Body of pancreas (tissue), 4 donors: Measurements from ENCODE around the gene SP9. TPM values are rescaled to one million over a fixed set of nuclear protein-coding genes. Genes with fewer than 3 reads are reported as not detected.

Experiments used
- ATAC-seq: fragments of 150-250 bp; one replicate; pipeline ENCODE4 v1.9.1; 2016
- DNase-seq, 4 donors: peaks; one replicate each; pipeline ENCODE4 v3.0.0-alpha.2; 2019
- H3K27ac ChIP-seq, 4 donors: fragments of 200-600 bp; sonication (generic); 1 replicate in 3 of 4; 2 replicates in 1 of 4; pipeline versions ENCODE4 v1.5.1 to v1.6.1; 2016 to 2019; ENCODE audit warnings: mild to moderate bottlenecking in 1 of 4, mixed read lengths in 1 of 4, moderate library complexity in 1 of 4
- H3K27me3 ChIP-seq, 2 donors: fragments of 200-600 bp; sonication (generic); one replicate each; pipeline ENCODE4 v1.6.0; 2016; ENCODE audit warnings: mild to moderate bottlenecking in 1 of 2
- H3K36me3 ChIP-seq, 2 donors: fragments of 200-600 bp; sonication (generic); replicated peaks in 1 of 2; 2 replicates each; pipeline ENCODE4 v1.5.1; 2016; ENCODE audit warnings: low read depth in 2 of 2; ENCODE audit not compliant: insufficient read depth in 1 of 2
- H3K4me1 ChIP-seq: fragments of 200-600 bp; sonication (generic); one replicate; pipeline ENCODE4 v1.6.0; 2016
- H3K4me3 ChIP-seq, 2 donors: fragments of 200-600 bp; sonication (generic); 1 replicate in 1 of 2; 2 replicates in 1 of 2; pipeline ENCODE4 v1.5.1; 2016 to 2019
- H3K9me3 ChIP-seq, 3 donors: fragments of 200-600 bp; sonication (generic); 1 replicate in 2 of 3; 2 replicates in 1 of 3; pipeline ENCODE4 v1.5.1; 2016
- CTCF ChIP-seq, 7 experiments: fragments of 450-650 bp in 4 of 7; fragments of 200-600 bp in 3 of 7; sonication (generic) in 3 of 7; IDR thresholded peaks; one replicate each; pipeline ENCODE4 v1.5.1; 2016 to 2019; ENCODE audit warnings: antibody characterized with exemption in 7 of 7
- POLR2A ChIP-seq, 3 donors: fragments of 450-650 bp; IDR thresholded peaks; one replicate each; pipeline ENCODE4 v1.6.1; 2016; ENCODE audit warnings: antibody characterized with exemption in 3 of 3, mild to moderate bottlenecking in 2 of 3
- WGBS, 2 donors: methylation state at CpG; one replicate each; pipeline ENCODE4 v1.1.5; 2017; 5-methylcytosine and 5-hydroxymethylcytosine counted together
- intact Hi-C: fragments of 100-400 bp; cut with DNase I; formaldehyde crosslinking; loops from one replicate; pipeline ENCODE4 v1.15.1; 2023
- total RNA-seq, 2 donors: library from RNA; depleted of rRNA; stranded (reverse); fragments of >200 nt; gene quantifications; one replicate each; pipeline ENCODE4 v1.1.0, GENCODE V29; 2016

SP9 gene
- total RNA-seq, 2 donors from 2014 or later = not detected

- Histone ChIP-seq H3K27ac (no peak overlapping the region), H3K9me3 (no peaks in the 10 kb centered on the region), H3K36me3 (no peaks in the 10 kb centered on the region), H3K4me1 (peaks cover 64% of the 10 kb centered on the region), H3K27me3 (peaks cover 7 to 84% of the 10 kb centered on the region in 2 donors), H3K4me3 (no peak overlapping the region)
- ATAC-seq (no peak), DNase-seq (no peak)
- intact Hi-C loops = no loop called here
- no peak for TF ChIP-seq CTCF (IDR thresholded peaks at IDR 0.05)
- no peak for TF ChIP-seq POLR2A (IDR thresholded peaks at IDR 0.05)
- WGBS, 2 donors = 17 to 25% methylated on average over 7 of the region's 7 CpGs
Measured at GRCh38 chr2:174338147-174338605, 3.4 kb downstream of the SP9 start.

GRCh38 chr2:174338671-174339560 lies 4.2 kb downstream of the SP9 start:
- Histone ChIP-seq H3K27ac (no peak overlapping the region), H3K27me3 (peaks cover 7 to 82% of the 10 kb centered on the region in 2 donors), H3K9me3 (no peaks in the 10 kb centered on the region), H3K4me1 (peaks cover 63% of the 10 kb centered on the region), H3K36me3 (no peaks in the 10 kb centered on the region), H3K4me3 (no peak overlapping the region)
- DNase-seq (no peak), ATAC-seq (no peak)
- 13 to 21% methylated on average over 17 of the region's 17 CpGs for WGBS, 2 donors
- no peak for TF ChIP-seq CTCF (IDR thresholded peaks at IDR 0.05)
- no peak for TF ChIP-seq POLR2A (IDR thresholded peaks at IDR 0.05)
- intact Hi-C loops = no loop called here

- ATAC-seq = no peak
- peaks cover 7 to 83% of the 10 kb centered on the region in 2 donors for H3K27me3 ChIP-seq
- H3K27ac ChIP-seq = no peak overlapping the region
- peaks cover 63% of the 10 kb centered on the region for H3K4me1 ChIP-seq
- H3K4me3 ChIP-seq = no peak overlapping the region
- WGBS, 2 donors = 10 to 16% methylated on average over 30 to 37 of the region's 37 CpGs
- H3K36me3 ChIP-seq = no peaks in the 10 kb centered on the region
- H3K9me3 ChIP-seq = no peaks in the 10 kb centered on the region
- DNase-seq = no peak
- TF ChIP-seq CTCF (IDR thresholded peaks at IDR 0.05) (no peak), POLR2A (IDR thresholded peaks at IDR 0.05) (no peak)
- intact Hi-C loops = loop anchor here (10.0 kb wide), 3 partner anchors 185 to 935 kb away; no protein-coding TSS in a partner anchor
Measured at GRCh38 chr2:174339561-174340399, 5.0 kb downstream of the SP9 start.

- intact Hi-C loops = loop anchor here (10.0 kb wide), 3 partner anchors 186 to 936 kb away; no protein-coding TSS in a partner anchor
- H3K9me3 ChIP-seq = no peaks in the 10 kb centered on the region
- no peak overlapping the region for H3K27ac ChIP-seq
- no peaks in the 10 kb centered on the region for H3K36me3 ChIP-seq
- peaks cover 54% of the 10 kb centered on the region for H3K4me1 ChIP-seq
- WGBS, 2 donors = 8 to 16% methylated on average over 14 to 66 of the region's 70 CpGs
- ATAC-seq (no peak), DNase-seq (no peak)
- peaks cover 7 to 75% of the 10 kb centered on the region in 2 donors for H3K27me3 ChIP-seq
- no peak for TF ChIP-seq CTCF (IDR thresholded peaks at IDR 0.05)
- no peak for TF ChIP-seq POLR2A (IDR thresholded peaks at IDR 0.05)
- no peak overlapping the region for H3K4me3 ChIP-seq
Measured at GRCh38 chr2:174340400-174341292, 5.9 kb downstream of the SP9 start.
